HFFc6 (cell line): ENCODE results near the gene MED27. TPM values are rescaled to one million over a fixed set of nuclear protein-coding genes. Genes with fewer than 3 reads are reported as not detected.
"Not testable (repeated sequence)": the region's sequence is repeated elsewhere in the genome, so short reads cannot be mapped to it uniquely, and the experiment has no call there.

Source experiments
- DNase-seq: peaks from one replicate; pipeline ENCODE4 v3.0.0-alpha.2; 2018
- H3K27ac Mint-ChIP-seq: 2 replicates; pipeline ENCODE4 v1.8.0; 2020; ENCODE audit warnings: mild to moderate bottlenecking, mixed read lengths
- H3K27me3 Mint-ChIP-seq: 2 replicates; pipeline ENCODE4 v1.8.0; 2021; ENCODE audit warnings: mild to moderate bottlenecking, moderate library complexity, mixed read lengths; ENCODE audit not compliant: insufficient read depth
- H3K36me3 Mint-ChIP-seq: 2 replicates; pipeline ENCODE4 v1.8.0; 2021; ENCODE audit warnings: low read depth, mixed read lengths
- H3K4me1 Mint-ChIP-seq: 2 replicates; pipeline ENCODE4 v1.8.0; 2020; ENCODE audit warnings: low read depth, mixed read lengths
- H3K4me3 Mint-ChIP-seq: 2 replicates; pipeline ENCODE4 v1.8.0; 2020; ENCODE audit warnings: mild to moderate bottlenecking, moderate library complexity, mixed read lengths
- H3K9me3 Mint-ChIP-seq: 2 replicates; pipeline ENCODE4 v1.8.0; 2020; ENCODE audit warnings: mild to moderate bottlenecking, mixed read lengths
- total RNA-seq, 6 experiments: library from RNA; stranded (reverse); fragmentation: NEBNext Ultra II Directional; extraction: Animal tissue kit (Norgen Biotek cat#: 25700); gene quantifications; 2 replicates in 1 of 6; 3 replicates in 5 of 6; pipeline ENCODE4 v1.2.3, GENCODE V29; 2021
- TF ChIP-seq, protein P1 (sequence below): fragments of 200-600 bp; sonication (generic); IDR thresholded peaks from 2 replicates; pipeline ENCODE4 v1.5.0; 2021; ENCODE audit warnings: antibody characterized with exemption, mild to moderate bottlenecking

Gene MED27
- total RNA-seq, 6 experiments from 2014 or later: 30.2 to 37.7 (median 32.7) TPM

DNA sequence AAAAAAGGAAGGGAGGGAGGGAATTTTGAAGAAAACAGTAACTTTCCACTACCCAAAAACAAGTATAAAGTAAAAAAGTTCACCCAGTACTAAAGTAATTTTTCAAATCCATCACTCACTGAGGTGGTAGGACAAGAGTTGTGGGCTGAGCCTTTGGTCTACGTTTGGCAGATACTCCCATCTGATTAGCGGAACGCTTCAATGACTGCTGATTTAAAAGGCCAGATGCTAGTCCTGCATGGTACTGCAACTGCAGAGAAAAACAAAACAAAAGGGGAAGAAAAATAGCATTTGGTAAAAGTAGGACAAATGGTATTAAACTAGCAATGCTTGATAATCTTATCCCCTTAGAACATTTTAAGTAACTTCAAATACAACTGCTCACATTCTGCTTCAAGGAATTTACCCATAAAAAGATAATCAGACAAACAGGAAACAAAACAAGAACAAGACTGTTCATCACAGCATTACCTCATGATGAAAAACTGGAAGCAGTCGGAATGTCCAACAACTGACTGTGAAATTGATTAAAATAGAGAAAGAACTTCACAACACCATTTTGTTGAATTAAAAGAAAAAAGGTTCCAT is 65.4 kb downstream of the MED27 start:
- TF ChIP-seq, protein P1, sequence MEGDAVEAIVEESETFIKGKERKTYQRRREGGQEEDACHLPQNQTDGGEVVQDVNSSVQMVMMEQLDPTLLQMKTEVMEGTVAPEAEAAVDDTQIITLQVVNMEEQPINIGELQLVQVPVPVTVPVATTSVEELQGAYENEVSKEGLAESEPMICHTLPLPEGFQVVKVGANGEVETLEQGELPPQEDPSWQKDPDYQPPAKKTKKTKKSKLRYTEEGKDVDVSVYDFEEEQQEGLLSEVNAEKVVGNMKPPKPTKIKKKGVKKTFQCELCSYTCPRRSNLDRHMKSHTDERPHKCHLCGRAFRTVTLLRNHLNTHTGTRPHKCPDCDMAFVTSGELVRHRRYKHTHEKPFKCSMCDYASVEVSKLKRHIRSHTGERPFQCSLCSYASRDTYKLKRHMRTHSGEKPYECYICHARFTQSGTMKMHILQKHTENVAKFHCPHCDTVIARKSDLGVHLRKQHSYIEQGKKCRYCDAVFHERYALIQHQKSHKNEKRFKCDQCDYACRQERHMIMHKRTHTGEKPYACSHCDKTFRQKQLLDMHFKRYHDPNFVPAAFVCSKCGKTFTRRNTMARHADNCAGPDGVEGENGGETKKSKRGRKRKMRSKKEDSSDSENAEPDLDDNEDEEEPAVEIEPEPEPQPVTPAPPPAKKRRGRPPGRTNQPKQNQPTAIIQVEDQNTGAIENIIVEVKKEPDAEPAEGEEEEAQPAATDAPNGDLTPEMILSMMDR: no peak
- no peak overlapping the region for H3K27ac Mint-ChIP-seq
- H3K4me3 Mint-ChIP-seq: no peak overlapping the region
- no peak for DNase-seq
- H3K4me1 Mint-ChIP-seq: peaks cover 29% of the 10 kb centered on the region
- H3K36me3 Mint-ChIP-seq: peaks cover 20% of the 10 kb centered on the region
- H3K27me3 Mint-ChIP-seq: no peaks in the 10 kb centered on the region
- H3K9me3 Mint-ChIP-seq: peaks cover 3% of the 10 kb centered on the region; the same call in 1 of the 2 replicates

DNA sequence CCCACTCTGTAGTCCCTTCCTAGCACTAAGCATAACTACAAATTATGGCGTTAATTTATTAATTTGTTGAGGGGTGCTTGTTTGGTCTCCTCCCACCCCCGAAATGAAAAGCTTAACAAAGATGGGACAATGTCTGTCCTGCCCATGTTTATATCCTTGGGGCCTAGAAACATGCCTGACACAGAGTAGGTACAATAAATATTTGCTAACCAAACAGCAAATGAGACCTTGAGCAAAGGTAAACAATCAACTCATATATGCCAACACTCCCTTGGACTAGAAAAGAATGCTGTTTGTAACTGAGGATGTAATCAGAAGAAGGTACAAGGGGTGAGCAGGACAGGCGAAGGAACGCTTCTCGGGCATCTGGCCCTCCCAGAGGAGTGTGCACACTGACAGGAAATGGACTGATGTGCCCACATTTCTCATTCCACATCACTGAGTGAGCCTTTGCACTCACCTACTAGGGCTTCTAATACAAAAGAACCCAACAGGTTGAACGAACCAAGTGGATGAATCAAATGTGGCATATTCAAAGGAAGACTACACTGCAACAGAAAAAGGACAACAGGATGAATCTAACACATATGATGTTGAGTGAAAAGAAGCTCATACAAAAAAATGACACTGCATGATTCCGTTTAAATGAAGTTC is 66.8 kb downstream of the MED27 start:
- H3K9me3 Mint-ChIP-seq: peaks cover 3% of the 10 kb centered on the region; the same call in 1 of the 2 replicates
- H3K4me1 Mint-ChIP-seq: peaks cover 42% of the 10 kb centered on the region
- no peak for DNase-seq
- TF ChIP-seq, protein P1: no peak
- no peak overlapping the region for H3K4me3 Mint-ChIP-seq
- peaks cover 28% of the 10 kb centered on the region for H3K36me3 Mint-ChIP-seq
- H3K27ac Mint-ChIP-seq: no peak overlapping the region
- H3K27me3 Mint-ChIP-seq: no peaks in the 10 kb centered on the region

- Mint-ChIP-seq H3K4me3 (no peak overlapping the region), H3K9me3 (peaks cover 3% of the 10 kb centered on the region; the same call in 1 of the 2 replicates), H3K4me1 (peaks cover 46% of the 10 kb centered on the region), H3K27ac (no peak overlapping the region), H3K27me3 (0 out of 2 replicates have a peak, but pooled peaks cover 3% of the 10 kb centered on the region), H3K36me3 (peaks cover 28% of the 10 kb centered on the region)
- no peak for DNase-seq
- TF ChIP-seq, protein P1: no peak
These were observed 67.8 kb downstream of the MED27 start for GRCh38 chr9:132011896-132012295.

DNA sequence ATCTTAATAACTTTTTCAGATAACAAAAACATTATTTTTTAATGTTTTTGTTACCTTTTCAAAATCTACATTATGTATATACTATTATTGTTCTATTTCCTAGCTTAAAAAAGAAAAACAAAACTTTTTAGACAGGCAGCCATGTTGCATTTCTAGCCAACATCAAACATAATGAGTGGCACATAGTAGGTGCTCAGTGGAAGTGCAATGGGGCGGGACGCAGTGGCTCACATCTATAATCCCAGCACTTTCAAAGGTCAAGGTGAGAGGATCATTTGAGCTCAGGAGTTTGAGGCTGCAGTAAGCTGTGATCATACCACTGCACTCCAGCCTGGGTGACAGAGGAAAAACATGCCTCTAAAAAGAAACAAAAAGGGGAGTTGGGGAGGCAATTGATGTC is 68.4 kb downstream of the MED27 start:
- H3K4me3 Mint-ChIP-seq: no peak overlapping the region
- H3K9me3 Mint-ChIP-seq: peaks cover 3% of the 10 kb centered on the region; the same call in 1 of the 2 replicates
- H3K27me3 Mint-ChIP-seq: 0 out of 2 replicates have a peak, but pooled peaks cover 3% of the 10 kb centered on the region

DNA sequence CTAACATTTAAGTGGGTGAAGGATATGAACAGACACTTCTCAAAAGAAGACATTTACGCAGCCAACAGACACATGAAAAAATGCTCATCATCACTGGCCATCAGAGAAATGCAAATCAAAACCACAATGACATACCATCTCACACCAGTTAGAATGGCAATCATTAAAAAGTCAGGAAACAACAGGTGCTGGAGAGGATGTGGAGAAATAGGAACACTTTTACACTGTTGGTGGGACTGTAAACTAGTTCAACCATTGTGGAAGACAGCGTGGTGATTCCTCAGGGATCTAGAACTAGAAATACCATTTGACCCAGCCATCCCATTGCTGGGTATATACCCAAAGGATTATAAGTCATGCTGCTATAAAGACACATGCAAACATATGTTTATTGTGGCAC is 69.5 kb downstream of the MED27 start:
- not testable (repeated sequence) for H3K27me3 Mint-ChIP-seq, H3K9me3 Mint-ChIP-seq, H3K4me3 Mint-ChIP-seq, DNase-seq, H3K27ac Mint-ChIP-seq
- Mint-ChIP-seq H3K4me1 (peaks cover 57% of the 10 kb centered on the region), H3K36me3 (peaks cover 38% of the 10 kb centered on the region)

More for the DNA sequence above, 68.4 kb downstream of the MED27 start:
- H3K4me1 Mint-ChIP-seq: peaks cover 48% of the 10 kb centered on the region
- TF ChIP-seq, protein P1: no peak
- no peak overlapping the region for H3K27ac Mint-ChIP-seq
- H3K36me3 Mint-ChIP-seq: peaks cover 34% of the 10 kb centered on the region
- DNase-seq: no peak
